SK-N-SH (cell line): ENCODE measurements around the gene HERC3. TPM values are rescaled to one million over a fixed set of nuclear protein-coding genes. Genes with fewer than 3 reads are reported as not detected.

Source experiments
- CTCF ChIA-PET: fragments of 300-600, 350-600 bp; formaldehyde crosslinking; extraction: SDS; loops from one replicate; lab custom pipeline; 2021; lab: Yijun Ruan, JAX
- POLR2A ChIA-PET: fragments of 350-600 bp; sonication (Branson Sonifier 250); formaldehyde crosslinking; extraction: SDS; loops from one replicate; lab custom pipeline; 2020; ENCODE audit warnings: antibody characterized with exemption, inconsistent platforms; lab: Yijun Ruan, JAX
- DNase-seq: peaks from one replicate; pipeline ENCODE4 v3.0.0; 2012
- H2AFZ ChIP-seq: fragments of 200-600 bp; sonication (generic); 2 replicates; pipeline ENCODE4 v1.8.1; 2016; ENCODE audit warnings: antibody characterized with exemption, mild to moderate bottlenecking, low read depth
- H3F3A ChIP-seq: fragments of 200-600 bp; sonication (generic); replicated peaks from 2 replicates; pipeline ENCODE3; 2016; ENCODE audit warnings: antibody characterized with exemption, mild to moderate bottlenecking; ENCODE audit not compliant: insufficient read depth
- H3K27ac ChIP-seq, 2 experiments: fragments of 200-500 bp in 1 of 2; fragments of 200-600 bp in 1 of 2; sonication (Bioruptor generic) in 1 of 2; sonication (generic), shearing (Covaris generic) in 1 of 2; 2 replicates each; pipeline versions ENCODE4 v1.5.1 to v1.6.1; 2014 to 2016; ENCODE audit warnings: low read depth in 2 of 2, inconsistent platforms in 1 of 2, low read length in 1 of 2, mild to moderate bottlenecking in 1 of 2, mixed read lengths in 1 of 2
- H3K27me3 ChIP-seq: fragments of 200-600 bp; sonication (generic), shearing (Covaris generic); 2 replicates; pipeline ENCODE4 v1.6.1; 2016; ENCODE audit warnings: mixed run types; ENCODE audit not compliant: insufficient read depth
- H3K36me3 ChIP-seq, 2 experiments: fragments of 200-500 bp in 1 of 2; fragments of 200-600 bp in 1 of 2; sonication (Bioruptor generic) in 1 of 2; sonication (generic) in 1 of 2; replicated peaks in 1 of 2; 2 replicates each; pipeline versions ENCODE3 to v1.5.1; 2014 to 2016; ENCODE audit warnings: low read length in 1 of 2, mild to moderate bottlenecking in 1 of 2; ENCODE audit not compliant: insufficient read depth in 2 of 2, control insufficient read depth in 1 of 2
- H3K4me1 ChIP-seq, 2 experiments: fragments of 200-500 bp in 1 of 2; fragments of 200-600 bp in 1 of 2; sonication (Bioruptor generic) in 1 of 2; sonication (generic), shearing (Covaris generic) in 1 of 2; 2 replicates each; pipeline versions ENCODE4 v1.5.1 to v1.6.1; 2014 to 2016; ENCODE audit warnings: low read depth in 1 of 2, low read length in 1 of 2, mixed run types in 1 of 2; ENCODE audit not compliant: insufficient read depth in 2 of 2, control insufficient read depth in 1 of 2
- H3K4me2 ChIP-seq: fragments of 200-600 bp; sonication (generic), shearing (Covaris generic); 2 replicates; pipeline ENCODE4 v1.6.1; 2017; ENCODE audit warnings: mixed run types
- H3K4me3 ChIP-seq, 2 experiments: fragments of 200-500 bp in 1 of 2; fragments of 200-600 bp in 1 of 2; sonication (Bioruptor generic) in 1 of 2; sonication (generic), shearing (Covaris generic) in 1 of 2; 2 replicates each; pipeline versions ENCODE4 v1.5.1 to v1.8.1; 2014 to 2016; ENCODE audit warnings: low read depth in 2 of 2, inconsistent platforms in 1 of 2, low read length in 1 of 2, mild to moderate bottlenecking in 1 of 2, mixed read lengths in 1 of 2, moderate library complexity in 1 of 2
- H3K79me2 ChIP-seq: fragments of 200-600 bp; sonication (generic); 2 replicates; pipeline ENCODE4 v1.8.1; 2017; ENCODE audit warnings: mild to moderate bottlenecking; ENCODE audit not compliant: insufficient read depth
- H3K9ac ChIP-seq: fragments of 200-600 bp; sonication (generic); 2 replicates; pipeline ENCODE4 v1.6.1; 2017; ENCODE audit warnings: mixed run types
- H3K9me2 ChIP-seq: fragments of 200-600 bp; sonication (generic); 2 replicates; pipeline ENCODE4 v1.6.1; 2017; ENCODE audit warnings: mixed run types
- H3K9me3 ChIP-seq: fragments of 200-600 bp; sonication (generic); 2 replicates; pipeline ENCODE4 v1.6.1; 2017; ENCODE audit warnings: mixed run types, mild to moderate bottlenecking, moderate library complexity
- H4K20me1 ChIP-seq: fragments of 200-600 bp; sonication (generic); 2 replicates; pipeline ENCODE4 v1.6.1; 2017; ENCODE audit warnings: mild to moderate bottlenecking, mixed run types; ENCODE audit not compliant: insufficient read depth
- FOSL2 ChIP-seq: IDR thresholded peaks from 2 replicates; pipeline ENCODE4 v1.4.0; 2012; ENCODE audit warnings: low read depth, mild to moderate bottlenecking, moderate library complexity, borderline replicate concordance
- GATA2 ChIP-seq: sonication (generic); formaldehyde crosslinking; IDR thresholded peaks from 2 replicates; pipeline ENCODE4 v1.5.0; 2020; ENCODE audit warnings: mild to moderate bottlenecking, missing genetic modification reagents
- IRF3 ChIP-seq: fragments of 150-350 bp; IDR thresholded peaks from 2 replicates; pipeline ENCODE4 v1.6.1; 2016; ENCODE audit warnings: mild to moderate bottlenecking, low read depth, low read length
- MAX ChIP-seq: IDR thresholded peaks from 2 replicates; pipeline ENCODE4 v1.4.0; 2012; ENCODE audit warnings: low read depth
- MEF2A ChIP-seq: IDR thresholded peaks from 2 replicates; pipeline ENCODE4 v1.4.0; 2012; ENCODE audit warnings: low read depth, borderline replicate concordance
- MXI1 ChIP-seq: IDR thresholded peaks from 2 replicates; pipeline ENCODE4 v1.6.1; 2012; ENCODE audit warnings: mild to moderate bottlenecking, low read depth, low read length, improper control_type of control experiment
- NFIC ChIP-seq: IDR thresholded peaks from 2 replicates; pipeline ENCODE4 v1.4.0; 2012; ENCODE audit warnings: borderline replicate concordance
- PBX3 ChIP-seq: IDR thresholded peaks from 2 replicates; pipeline ENCODE4; 2012
- POLR2AphosphoS5 ChIP-seq: IDR thresholded peaks from 2 replicates; pipeline ENCODE4 v1.6.1; 2012; ENCODE audit warnings: low read depth, low read length
- RCOR1 ChIP-seq: fragments of 150-350 bp; IDR thresholded peaks from 2 replicates; pipeline ENCODE4 v1.6.1; 2017; ENCODE audit warnings: antibody characterized with exemption, low read length
- SMC3 ChIP-seq: IDR thresholded peaks from 2 replicates; pipeline ENCODE4 v1.6.1; 2012; ENCODE audit warnings: low read depth, low read length, improper control_type of control experiment
- TAF1 ChIP-seq: IDR thresholded peaks from 2 replicates; pipeline ENCODE4 v1.6.1; 2012; ENCODE audit warnings: low read depth, mild to moderate bottlenecking, low read length, moderate library complexity, borderline replicate concordance
- TCF12 ChIP-seq: IDR thresholded peaks from 2 replicates; pipeline ENCODE4 v1.4.0; 2012
- WGBS: methylation state at CpG from one replicate; pipeline ENCODE4 v1.1.6; 2017; ENCODE audit warnings: low lambda C conversion rate; 5-methylcytosine and 5-hydroxymethylcytosine counted together
- polyA plus RNA-seq, 3 experiments: library from polyadenylated mRNA; depleted of rRNA; stranded (reverse); fragments of >200 nt; gene quantifications; 2 replicates each; pipeline ENCODE4 v1.2.3, GENCODE V29; 2012

Gene HERC3
- polyA plus RNA-seq, 1 of the 3 experiments (the other 2 are of a cell fraction): 4.6 TPM

GRCh38 chr4:88567591-88567990, 24.7 kb upstream of the HERC3 start:
- Histone ChIP-seq H3K9me3 (no peaks in the 10 kb centered on the region), H3K27me3 (no peaks in the 10 kb centered on the region), H3K36me3 (no peaks in the 10 kb centered on the region), H3K27ac (no peak overlapping the region), H3F3A (no peaks in the 10 kb centered on the region), H3K4me2 (no peak overlapping the region), H4K20me1 (no peaks in the 10 kb centered on the region), H2AFZ (no peak overlapping the region), H3K9ac (no peak overlapping the region), H3K9me2 (no peaks in the 10 kb centered on the region), H3K4me1 (no peaks in the 10 kb centered on the region; a peak in 2 of 4 replicates), H3K4me3 (no peak overlapping the region), H3K79me2 (no peaks in the 10 kb centered on the region)
- ChIA-PET CTCF (interaction anchor here (0.8 to 1.0 kb wide), 2 partner anchors 28 to 139 kb away, joined by 3 read pairs; no protein-coding TSS in a partner anchor), POLR2A (no interaction called here)
- TF ChIP-seq TAF1 (no peak), POLR2AphosphoS5 (no peak), FOSL2 (no peak), TCF12 (peak; percentile 72), RCOR1 (no peak), PBX3 (0 out of 2 replicates have a peak, but pooled peaks have one; percentile 11), MEF2A (no peak)
- WGBS: 58% methylated on average over 1 of the region's 1 CpG
- no peak for DNase-seq

GRCh38 chr4:88570001-88570400, 22.3 kb upstream of the HERC3 start:
- POLR2A ChIA-PET: no interaction called here
- Histone ChIP-seq H4K20me1 (no peaks in the 10 kb centered on the region), H2AFZ (no peak overlapping the region), H3K9me3 (no peaks in the 10 kb centered on the region), H3K27me3 (no peaks in the 10 kb centered on the region), H3K4me3 (no peak overlapping the region), H3K4me1 (no peaks in the 10 kb centered on the region; a peak in 2 of 4 replicates), H3F3A (no peaks in the 10 kb centered on the region), H3K4me2 (no peak overlapping the region), H3K79me2 (no peaks in the 10 kb centered on the region; the same call in 1 of the 2 replicates), H3K36me3 (no peaks in the 10 kb centered on the region), H3K9ac (no peak overlapping the region), H3K9me2 (no peaks in the 10 kb centered on the region), H3K27ac (no peak overlapping the region)
- CTCF ChIA-PET: no interaction called here
- no peak for DNase-seq
- TF ChIP-seq IRF3 (no peak), RCOR1 (no peak), MEF2A (no peak), FOSL2 (no peak), MAX (no peak), NFIC (no peak), GATA2 (CRISPR knock-in tag) (no peak), MXI1 (no peak), SMC3 (no peak)
